ENCODE results near the gene DNM3.

Gene DNM3

GRCh38 chr1:172399756-172400721, 558.7 kb downstream of the DNM3 start:
- DNase-seq = no peak
- peaks cover 33% of the 10 kb centered on the region for H3K4me1 Mint-ChIP-seq
- H3K27me3 Mint-ChIP-seq (ENCODE audit: low read depth, poor library complexity) = no peaks in the 10 kb centered on the region
- H3K9me3 Mint-ChIP-seq = no peaks in the 10 kb centered on the region
- H3K36me3 Mint-ChIP-seq (ENCODE audit: low read depth) = no peaks in the 10 kb centered on the region
- H3K27ac Mint-ChIP-seq = peak overlapping the region; percentile 86
- TF ChIP-seq CTCF (IDR thresholded peaks at IDR 0.05) = peak; percentile 10
- H3K4me3 Mint-ChIP-seq = peak overlapping the region; percentile 67

GRCh38 chr1:172400722-172401105, 559.4 kb downstream of the DNM3 start:
- Mint-ChIP-seq H3K27me3 (ENCODE audit: low read depth, poor library complexity) (no peaks in the 10 kb centered on the region), H3K4me3 (peak overlapping the region; percentile 31), H3K27ac (peak overlapping the region; percentile 86), H3K4me1 (peaks cover 31% of the 10 kb centered on the region), H3K36me3 (ENCODE audit: low read depth) (no peaks in the 10 kb centered on the region), H3K9me3 (no peaks in the 10 kb centered on the region)
- no peak for TF ChIP-seq CTCF (IDR thresholded peaks at IDR 0.05)
- no peak for DNase-seq

GRCh38 chr1:172401477-172401876, 560.2 kb downstream of the DNM3 start:
- Mint-ChIP-seq H3K4me3 (no peak overlapping the region), H3K9me3 (no peaks in the 10 kb centered on the region), H3K36me3 (ENCODE audit: low read depth) (no peaks in the 10 kb centered on the region), H3K27me3 (ENCODE audit: low read depth, poor library complexity) (no peaks in the 10 kb centered on the region), H3K27ac (no peak overlapping the region), H3K4me1 (peaks cover 31% of the 10 kb centered on the region)
- DNase-seq = no peak
- TF ChIP-seq CTCF (IDR thresholded peaks at IDR 0.05) = no peak

GRCh38 chr1:172401892-172402291, 560.6 kb downstream of the DNM3 start:
- DNase-seq = no peak
- Mint-ChIP-seq H3K4me1 (peaks cover 31% of the 10 kb centered on the region), H3K27me3 (ENCODE audit: low read depth, poor library complexity) (no peaks in the 10 kb centered on the region), H3K36me3 (ENCODE audit: low read depth) (no peaks in the 10 kb centered on the region), H3K4me3 (no peak overlapping the region), H3K9me3 (no peaks in the 10 kb centered on the region), H3K27ac (no peak overlapping the region)
- TF ChIP-seq CTCF (IDR thresholded peaks at IDR 0.05) = peak; percentile 6

- H3K36me3 Mint-ChIP-seq (ENCODE audit: low read depth) = no peaks in the 10 kb centered on the region
- peaks cover 31% of the 10 kb centered on the region for H3K4me1 Mint-ChIP-seq
- H3K27me3 Mint-ChIP-seq (ENCODE audit: low read depth, poor library complexity) = no peaks in the 10 kb centered on the region
- H3K9me3 Mint-ChIP-seq = no peaks in the 10 kb centered on the region
- TF ChIP-seq CTCF (IDR thresholded peaks at IDR 0.05) = no peak
- DNase-seq = no peak
- no peak overlapping the region for H3K27ac Mint-ChIP-seq
- H3K4me3 Mint-ChIP-seq = no peak overlapping the region
These were observed 561.7 kb downstream of the DNM3 start for GRCh38 chr1:172402878-172403569.
